GM23338 (cell line): ENCODE data around the gene PHLDB1.
"Not testable (repeated sequence)": the region's sequence is repeated elsewhere in the genome, so short reads cannot be mapped to it uniquely, and the experiment has no call there.

Source experiments
- CREB1 ChIP-seq: fragments of 250-450 bp; sonication (Bioruptor Pico); IDR thresholded peaks from 2 replicates; pipeline ENCODE4 v1.5.0; 2020; ENCODE audit warnings: low read depth, mild to moderate bottlenecking, moderate library complexity
- TF ChIP-seq, protein P1 (sequence below), 2 experiments: fragments of 200-600 bp in 1 of 2; sonication (generic) in 1 of 2; conservative IDR thresholded peaks; 2 replicates each; pipeline versions ENCODE4 v1.5.1 to v1.6.1; 2016 to 2017; ENCODE audit warnings: antibody characterized with exemption in 2 of 2, low read depth in 2 of 2, mild to moderate bottlenecking in 2 of 2, moderate library complexity in 1 of 2

DNA sequence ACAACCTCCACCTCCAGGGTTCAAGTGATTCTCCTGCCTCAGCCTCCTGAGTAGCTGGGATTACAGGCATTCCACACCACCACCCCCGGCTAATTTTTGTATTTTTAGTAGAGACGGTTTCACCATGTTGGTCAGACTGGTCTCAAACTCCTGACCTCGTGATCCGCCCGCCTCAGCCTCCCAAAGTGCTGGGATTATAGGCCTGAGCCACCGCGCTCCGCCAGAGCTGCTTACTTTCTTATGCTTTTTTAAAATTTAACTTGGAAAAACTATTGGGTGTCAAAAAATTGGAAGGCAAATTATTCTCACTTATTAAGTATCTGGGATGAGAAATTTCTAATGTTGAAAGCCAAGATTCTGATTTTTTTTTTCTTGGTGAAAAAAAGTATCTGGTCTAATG lies 3.7 kb upstream of the PHLDB1 start:
- TF ChIP-seq, protein P1, sequence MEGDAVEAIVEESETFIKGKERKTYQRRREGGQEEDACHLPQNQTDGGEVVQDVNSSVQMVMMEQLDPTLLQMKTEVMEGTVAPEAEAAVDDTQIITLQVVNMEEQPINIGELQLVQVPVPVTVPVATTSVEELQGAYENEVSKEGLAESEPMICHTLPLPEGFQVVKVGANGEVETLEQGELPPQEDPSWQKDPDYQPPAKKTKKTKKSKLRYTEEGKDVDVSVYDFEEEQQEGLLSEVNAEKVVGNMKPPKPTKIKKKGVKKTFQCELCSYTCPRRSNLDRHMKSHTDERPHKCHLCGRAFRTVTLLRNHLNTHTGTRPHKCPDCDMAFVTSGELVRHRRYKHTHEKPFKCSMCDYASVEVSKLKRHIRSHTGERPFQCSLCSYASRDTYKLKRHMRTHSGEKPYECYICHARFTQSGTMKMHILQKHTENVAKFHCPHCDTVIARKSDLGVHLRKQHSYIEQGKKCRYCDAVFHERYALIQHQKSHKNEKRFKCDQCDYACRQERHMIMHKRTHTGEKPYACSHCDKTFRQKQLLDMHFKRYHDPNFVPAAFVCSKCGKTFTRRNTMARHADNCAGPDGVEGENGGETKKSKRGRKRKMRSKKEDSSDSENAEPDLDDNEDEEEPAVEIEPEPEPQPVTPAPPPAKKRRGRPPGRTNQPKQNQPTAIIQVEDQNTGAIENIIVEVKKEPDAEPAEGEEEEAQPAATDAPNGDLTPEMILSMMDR (conservative IDR thresholded peaks at IDR 0.05; ENCODE audit: low read depth in 2 of 2) = not testable (repeated sequence)
- not testable (repeated sequence) for TF ChIP-seq CREB1 (CRISPR knock-in tag)
